ENCODE results near the gene MED14.

MED14 gene

DNA sequence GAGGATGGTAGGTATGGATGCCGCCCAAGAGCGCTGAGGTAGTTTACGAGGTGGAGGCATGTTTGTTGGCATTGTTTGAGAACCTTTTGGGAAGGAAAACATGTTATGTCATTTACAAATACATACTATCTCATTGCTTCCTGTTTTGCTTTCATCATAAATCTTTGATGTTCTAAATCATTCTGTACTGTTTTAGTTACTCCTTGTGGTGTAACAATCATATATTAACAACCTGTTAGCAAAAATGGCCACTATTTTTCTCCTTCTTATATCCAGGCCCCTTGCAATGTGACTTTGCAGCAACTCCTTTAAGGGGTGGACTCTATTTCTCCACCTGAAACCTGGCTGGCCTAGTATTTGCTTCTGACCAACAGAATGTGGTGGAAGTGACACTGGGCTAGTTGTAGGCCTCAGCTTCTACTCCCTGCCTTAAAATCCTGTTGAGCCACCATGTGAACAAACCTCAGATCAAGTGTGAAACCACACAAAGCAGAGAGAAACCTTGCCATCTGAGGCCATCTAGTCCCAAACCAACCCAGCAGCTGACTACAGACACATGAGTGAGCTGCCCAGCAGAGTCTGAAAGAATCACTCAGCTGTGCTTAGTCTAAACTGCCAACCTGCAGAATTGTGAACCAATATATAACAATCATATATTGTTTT is 72.1 kb downstream of the MED14 start:
- no peak for DNase-seq

DNA sequence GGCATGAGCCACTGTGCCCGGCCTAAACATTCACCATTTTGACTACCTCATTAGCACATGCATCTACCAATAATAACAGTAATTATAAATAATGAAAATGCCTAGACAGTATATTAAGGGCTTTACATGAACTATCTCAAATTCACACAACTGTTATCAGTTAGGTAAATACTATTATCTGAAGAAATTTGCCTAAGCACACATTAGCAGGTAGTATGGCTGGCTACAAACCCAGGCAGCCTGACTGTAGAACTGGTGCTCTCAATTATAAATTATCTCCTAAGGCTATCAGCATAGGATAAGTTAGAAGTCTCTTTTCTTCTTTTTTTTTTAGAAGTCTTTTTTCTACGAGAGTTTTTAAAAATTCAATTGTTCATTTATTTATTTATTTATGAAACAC is 73.9 kb downstream of the MED14 start:
- no peak for DNase-seq

DNA sequence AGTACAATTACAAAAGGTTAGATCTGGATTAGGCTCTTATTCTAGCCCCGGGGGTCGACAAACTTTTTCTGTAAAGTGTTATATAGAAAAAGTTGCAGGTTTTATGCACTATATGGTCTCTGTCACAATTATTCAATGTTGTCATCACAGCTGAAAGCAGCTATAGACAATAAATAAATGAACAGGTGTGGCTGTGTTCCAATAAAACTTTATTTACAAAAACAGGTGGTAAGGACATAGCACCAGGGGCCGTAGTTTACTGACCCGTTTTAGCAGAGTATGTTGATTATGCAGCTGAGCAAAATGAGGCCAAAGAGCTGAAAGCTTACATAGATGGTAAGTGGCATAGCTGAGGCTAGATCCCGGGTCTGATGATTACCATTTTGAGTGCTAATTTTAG is 75.0 kb downstream of the MED14 start:
- no peak for DNase-seq

DNA sequence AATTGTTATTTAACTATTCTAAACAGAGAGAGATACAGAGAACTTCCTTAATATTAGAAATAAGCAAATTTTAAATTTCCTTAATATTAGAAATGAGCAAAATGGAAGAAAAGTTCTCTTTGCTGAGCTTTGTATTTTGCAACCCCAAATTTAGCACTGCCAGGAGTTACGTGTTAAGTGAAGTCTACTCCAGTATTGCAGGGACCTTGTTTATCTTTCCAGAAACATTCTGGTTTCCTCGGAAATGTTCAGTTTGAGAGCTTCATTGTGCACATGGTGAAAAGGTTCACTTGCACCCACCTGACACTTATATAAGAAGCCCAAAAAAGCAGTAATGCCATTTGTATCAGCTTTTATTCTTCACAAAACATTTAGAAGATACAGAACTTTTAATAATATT is 81.8 kb downstream of the MED14 start:
- no peak for DNase-seq

DNA sequence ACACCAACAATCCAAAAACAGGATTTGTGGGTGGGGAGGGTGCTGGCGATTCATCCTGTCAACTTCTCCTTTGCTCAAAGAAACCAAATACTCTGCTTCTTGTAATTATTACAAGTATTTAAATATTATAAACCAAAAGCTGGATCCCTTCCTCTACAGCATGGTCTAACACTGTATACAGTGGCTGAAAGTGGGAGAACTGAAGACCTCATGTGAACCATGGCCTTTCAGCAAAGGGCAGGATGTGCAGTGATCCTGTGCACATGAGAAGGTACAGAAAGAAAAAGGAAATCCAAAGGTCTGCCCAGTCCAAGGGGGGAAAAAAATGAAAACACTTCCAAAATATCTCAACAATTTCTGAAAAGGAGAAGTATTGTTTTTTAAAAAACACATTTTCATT is 82.7 kb downstream of the MED14 start:
- DNase-seq = no peak

DNA sequence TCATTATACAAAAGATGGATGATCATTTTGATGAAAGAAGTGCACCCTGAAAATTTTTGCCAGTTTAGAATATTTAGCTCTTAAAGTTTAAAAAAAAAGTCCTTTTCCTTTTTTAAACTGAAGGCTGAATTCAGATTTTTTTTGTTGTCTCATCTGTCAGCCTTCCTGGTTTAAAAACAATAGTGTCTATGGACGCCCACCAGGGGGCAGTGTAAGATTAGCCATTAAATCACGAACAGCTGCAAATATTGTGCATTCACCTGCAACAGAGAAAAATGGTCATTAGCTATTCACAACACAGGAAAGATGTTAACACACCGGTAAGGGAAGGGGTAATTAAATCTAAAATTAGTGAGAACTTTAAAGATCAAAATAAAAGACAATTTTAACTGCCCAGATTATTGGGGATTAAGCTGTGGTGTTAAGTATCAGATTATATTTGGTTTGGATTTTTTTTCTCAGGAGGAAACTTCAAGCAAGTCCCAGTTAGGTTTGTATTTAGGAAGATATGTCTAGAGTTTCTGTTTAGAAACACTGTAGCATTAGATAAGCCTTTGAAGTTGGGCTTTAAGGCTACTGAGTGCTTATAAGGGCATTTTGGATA is 83.6 kb downstream of the MED14 start:
- DNase-seq = peak; percentile 53 to 65

DNA sequence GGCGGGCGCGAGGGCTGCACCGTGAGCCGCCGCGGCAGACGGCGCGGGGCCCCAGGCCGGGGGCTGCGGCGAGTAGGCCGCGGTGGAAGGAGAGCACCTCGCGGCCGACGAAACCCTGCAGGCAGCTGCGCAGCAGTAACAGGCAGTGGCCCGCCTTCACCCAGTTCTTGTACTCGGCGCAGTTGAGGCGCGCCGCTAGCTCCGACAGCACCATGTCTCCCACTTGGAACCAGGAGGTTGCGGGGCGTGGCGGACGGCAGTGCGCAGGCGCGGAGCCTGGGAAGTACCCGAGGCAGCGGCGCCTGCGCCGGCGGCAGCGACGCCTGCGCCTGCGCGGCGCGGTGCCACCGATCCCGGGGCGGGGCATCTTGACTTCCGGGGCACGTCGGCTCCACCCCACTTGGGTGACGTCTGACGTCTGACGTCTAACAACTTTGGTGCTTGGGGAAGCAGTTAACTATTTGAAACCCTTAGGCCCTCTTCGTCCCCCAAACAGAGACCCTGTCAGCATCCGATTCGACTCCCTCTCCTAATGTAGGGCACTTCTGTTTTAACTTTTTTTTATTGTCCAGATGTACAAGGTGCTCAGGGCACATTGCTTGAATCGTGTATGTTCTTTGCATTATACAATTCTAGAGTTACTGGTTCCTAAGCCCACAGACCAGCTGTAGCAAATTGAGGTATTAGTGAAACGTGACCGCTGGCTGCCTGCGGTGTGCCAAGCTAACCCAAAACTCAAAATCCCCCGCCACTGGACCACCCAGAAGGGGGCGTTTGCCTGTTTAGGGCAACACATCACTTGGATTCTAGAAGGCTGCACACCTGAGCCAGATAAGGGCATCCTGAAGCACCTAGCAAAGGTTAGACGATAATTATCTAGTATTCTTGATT is 87.8 kb downstream of the MED14 start, which contains the start of gene CXorf38:
Gene CXorf38, minus strand, starts transcription at position 255 of the 891 bp plus-strand sequence. Its CDS starts 41 bp downstream, at position 214.
- peak; percentile 54 to 90 for DNase-seq

DNA sequence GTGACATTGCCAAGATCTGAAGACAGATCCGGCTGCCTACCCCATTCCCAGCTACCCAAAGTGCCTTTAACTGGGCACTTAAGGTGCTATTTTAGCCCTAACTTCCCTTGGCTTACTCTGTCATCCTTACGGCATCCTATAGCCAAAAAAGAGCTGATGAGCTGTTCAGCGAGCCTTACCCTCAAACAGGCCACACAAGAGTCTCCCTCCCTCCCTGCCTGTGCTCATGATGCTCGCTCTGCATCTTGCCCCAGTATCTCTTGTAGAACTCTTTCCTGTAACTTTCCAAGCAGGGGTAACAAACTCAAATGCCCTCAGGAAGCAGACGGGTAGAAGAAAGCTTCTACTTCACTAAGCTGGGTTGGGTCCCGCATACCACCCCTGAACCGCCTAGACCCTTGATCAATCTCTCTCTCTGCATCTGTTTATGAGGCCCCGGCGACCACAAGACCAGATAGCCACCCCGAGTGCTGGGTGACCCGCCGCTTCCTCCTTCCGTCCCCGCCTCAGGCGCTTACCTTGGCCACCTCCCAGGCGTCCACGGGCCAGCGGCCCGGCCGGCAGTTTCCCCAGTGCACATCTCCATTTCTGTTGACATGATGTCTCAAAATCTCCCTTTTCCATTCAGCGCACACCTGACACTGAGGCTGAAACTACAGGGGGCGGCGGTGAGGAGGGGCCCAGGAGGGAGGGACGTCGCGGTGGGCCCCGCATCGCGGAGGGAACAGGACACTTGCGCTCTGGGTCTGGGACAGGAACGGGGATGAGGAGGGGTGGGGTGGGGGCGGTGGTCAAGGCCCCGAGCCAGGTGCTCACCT is 88.6 kb downstream of the MED14 start:
- no peak for DNase-seq

DNA sequence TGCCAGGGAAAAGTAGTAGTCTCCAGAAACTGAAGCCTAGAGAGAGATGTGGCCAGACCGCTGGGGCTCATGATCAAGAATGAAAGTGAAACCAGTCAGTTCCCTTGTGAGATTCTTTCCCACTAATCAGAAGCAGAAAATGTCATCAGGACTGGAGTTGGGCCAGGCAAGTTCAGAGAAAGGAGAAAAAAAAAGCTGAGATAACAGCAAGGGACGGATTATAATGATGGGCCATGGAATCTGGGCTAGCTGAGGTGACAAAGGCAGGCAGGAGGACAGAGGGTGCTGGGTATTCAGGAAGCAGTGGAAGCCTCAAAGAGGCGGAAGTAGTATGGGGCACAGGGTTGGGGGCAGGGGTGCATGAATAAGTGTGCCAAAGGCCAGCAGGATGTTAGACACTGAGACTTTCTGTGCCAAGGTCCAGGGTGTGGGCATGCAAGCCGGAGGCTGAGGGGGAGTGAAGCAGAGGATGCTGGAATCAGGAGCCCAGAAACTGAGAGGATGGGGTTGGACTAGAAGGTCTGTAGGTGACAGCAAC is 90.5 kb downstream of the MED14 start:
- DNase-seq = no peak

DNA sequence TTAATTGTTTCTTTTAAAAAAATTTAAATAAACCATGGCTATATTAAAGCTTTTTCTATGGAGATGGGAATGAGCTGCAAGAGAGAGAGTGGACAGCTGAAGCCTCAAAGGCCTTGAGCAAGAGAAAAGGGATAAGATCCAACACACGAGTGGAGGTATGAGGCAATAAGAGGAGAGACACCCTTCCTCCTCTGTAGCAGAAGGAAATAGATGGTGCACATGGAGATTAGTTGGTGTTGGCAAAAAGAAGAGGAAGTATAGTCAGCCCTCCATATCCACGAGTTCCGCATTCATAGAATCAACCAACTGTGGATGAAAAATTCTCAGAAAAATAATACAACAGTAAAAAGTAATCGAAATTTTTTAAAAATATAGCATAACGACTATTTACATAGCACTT is 91.2 kb downstream of the MED14 start:
- DNase-seq = no peak

DNA sequence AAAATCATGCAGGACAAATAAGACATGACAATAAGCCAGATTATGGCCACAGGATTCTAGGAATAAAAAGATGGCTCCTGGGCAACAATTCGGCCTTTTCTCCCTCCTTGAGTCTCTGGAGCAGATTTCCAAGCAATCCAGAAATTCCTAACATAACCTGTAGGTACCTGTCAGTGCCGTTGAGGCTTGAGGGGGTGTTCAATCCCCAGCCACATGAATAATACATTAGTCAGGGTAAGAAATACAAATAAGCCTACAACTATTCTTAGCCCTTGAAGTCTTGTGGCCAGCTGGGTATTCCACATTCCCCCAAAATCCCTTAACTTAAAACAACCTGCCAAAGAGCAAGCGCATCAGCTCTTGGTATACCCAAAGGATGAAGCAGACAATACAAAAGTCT is 97.7 kb downstream of the MED14 start:
- DNase-seq = no peak

DNA sequence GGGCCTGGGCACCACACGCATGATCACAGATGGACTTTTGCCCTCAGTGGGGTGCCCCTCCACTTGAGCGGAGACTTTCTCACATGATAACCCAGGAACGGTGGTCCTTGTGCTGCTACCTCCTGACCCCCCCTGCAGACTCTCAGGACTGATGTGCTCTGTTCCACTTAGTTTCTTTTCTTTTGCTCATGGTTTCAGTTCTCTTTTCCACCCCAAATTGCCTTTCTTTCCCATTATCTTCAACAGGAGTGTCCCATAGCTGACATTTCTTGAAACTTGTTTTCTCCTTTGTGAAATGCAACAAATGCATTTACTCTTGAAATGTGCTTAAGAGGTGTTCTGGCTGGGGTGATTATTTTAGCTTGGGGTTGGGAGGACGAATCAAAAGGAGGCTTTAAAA is 103.1 kb downstream of the MED14 start:
- DNase-seq = no peak

DNA sequence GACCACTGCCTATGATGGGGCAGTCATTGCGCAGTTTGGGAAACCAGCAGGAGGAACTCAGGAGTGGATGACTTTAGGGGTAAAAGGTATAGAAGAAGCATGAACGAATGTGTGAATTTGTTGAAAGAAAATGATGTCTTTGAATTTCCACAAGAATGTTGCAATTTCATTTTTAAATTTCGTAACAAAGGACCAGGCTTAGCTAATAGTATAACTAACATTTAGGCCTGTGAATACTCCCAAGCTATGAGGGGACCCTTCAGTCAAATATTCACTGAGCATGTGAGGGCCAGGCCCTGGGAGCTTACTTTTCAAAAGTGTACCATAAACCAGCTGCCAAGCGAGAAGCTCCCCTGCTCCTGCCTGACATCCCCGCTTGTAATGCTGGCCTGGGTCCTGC is 106.8 kb downstream of the MED14 start:
- DNase-seq = no peak

DNA sequence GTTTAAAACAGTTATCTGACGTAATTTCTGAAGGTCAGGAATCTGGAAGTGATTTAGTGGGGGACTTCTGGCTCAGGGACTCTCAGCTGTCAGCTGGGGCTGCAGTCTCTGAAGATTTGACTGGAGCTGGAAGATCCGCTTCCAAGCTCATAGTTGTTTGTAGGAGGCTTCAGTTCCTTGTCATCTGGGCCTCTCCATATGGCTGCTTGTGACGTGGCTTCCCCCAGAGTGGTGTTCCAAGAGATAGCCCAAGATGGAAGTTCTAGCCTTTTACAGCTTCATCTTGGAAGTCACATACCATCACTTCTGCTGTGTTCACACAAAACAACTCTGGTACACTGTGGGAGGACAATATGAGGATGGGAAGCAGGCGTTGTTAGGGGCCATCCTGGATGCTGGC is 110.0 kb downstream of the MED14 start:
- no peak for DNase-seq

DNA sequence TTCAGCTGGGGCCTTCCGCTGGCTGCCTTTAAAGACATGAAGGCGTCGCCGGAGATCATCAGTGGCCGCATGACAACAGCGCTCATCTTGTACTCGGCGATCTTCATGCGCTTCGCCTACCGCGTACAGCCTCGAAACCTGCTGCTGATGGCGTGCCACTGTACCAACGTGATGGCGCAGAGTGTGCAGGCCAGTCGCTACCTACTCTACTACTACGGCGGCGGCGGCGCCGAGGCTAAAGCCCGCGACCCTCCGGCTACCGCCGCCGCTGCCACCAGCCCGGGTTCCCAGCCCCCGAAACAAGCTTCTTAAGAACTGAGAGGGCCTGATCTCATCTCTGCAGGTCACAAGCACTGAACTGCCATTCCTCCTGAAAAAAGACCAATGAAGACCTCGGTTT is 111.7 kb downstream of the MED14 start:
- no peak for DNase-seq

DNA sequence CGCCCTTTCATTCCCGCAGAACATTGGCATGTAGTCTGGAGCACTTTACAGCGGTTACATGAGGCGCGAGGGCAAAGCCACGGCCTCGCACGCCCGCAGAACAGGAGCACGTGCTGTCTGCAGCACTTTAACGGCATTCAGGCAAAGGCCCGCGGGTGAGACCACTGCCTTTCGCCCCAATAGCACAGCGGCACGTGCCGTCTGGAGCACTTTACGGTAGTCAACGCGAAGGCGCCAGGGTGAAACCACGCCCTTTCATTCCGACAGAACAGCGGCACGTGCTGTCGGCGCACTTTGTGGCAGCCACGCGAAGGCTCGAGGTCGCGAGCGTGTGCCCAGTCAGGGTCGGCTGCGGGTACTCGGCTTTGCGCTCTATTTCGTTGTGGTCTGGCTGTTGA is 112.2 kb downstream of the MED14 start, which contains the start of gene MPC1L:
Gene MPC1L, plus strand, starts transcription at position 290 of the 398 bp plus-strand sequence. CDS start 138 bp downstream, outside the sequence.
- DNase-seq = no peak

DNA sequence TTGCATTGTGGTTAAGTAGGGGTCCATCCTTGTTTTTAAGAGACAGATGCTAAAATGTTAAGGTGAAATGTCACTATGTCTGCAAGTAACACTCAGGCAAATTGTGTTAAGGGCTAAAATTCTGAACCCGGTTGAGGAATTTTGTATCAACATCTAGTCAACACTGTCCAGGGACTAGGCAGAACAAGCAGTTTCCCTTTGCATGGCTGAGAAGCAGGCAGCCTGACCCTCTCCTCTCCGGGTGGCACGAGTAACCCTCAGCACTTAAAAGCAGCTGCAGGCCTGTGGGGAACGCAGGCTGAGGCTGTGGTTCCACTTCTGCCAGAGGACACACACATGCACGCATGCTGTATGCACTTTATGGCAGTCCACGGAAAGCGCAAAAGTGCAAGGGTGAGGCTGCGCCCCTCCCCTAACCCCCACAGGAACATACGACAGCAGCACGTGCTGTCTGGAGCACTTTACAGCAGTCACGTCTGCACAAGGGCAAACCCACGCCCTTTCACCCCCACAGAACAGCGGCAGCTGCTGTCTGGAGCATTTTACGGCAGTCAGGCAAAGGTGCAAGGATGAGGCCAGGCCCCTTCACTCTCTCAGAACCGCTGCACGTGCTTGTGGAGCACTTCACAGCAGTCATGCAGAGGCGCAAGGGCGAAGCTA is 112.7 kb downstream of the MED14 start:
- no peak for DNase-seq

DNA sequence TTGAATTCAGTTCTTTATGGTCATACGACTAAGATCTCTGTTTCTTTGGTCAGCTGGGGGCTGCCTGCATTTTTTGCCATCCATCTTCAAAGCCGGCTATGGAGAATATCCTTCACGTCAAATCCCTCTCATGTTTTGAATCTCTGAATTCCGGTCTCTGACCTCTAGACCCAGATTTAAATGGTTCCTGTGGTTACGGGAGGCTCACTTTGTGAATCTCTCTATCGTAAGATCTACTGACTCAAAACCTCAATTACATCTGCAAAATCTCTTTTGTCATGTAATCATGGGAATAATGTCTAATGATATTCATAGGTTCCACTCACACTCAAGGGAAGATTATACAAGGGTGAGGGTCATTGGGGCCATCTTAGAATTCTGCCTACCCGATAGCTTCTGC is 117.8 kb downstream of the MED14 start:
- no peak for DNase-seq

DNA sequence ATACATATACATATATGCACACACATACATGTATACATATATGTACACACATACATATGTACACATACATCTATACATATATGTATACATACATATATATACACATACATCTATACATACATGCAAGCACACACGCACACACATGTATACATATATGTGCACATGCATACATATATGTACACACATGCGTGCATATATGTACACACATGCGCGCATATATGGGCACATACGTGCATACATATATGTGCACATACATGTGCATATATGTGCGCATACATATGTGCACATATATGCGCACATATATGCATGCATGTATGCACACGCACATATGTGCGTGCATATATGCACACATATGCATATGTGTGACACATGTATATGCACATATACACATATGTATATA is 119.4 kb downstream of the MED14 start:
- no peak for DNase-seq

DNA sequence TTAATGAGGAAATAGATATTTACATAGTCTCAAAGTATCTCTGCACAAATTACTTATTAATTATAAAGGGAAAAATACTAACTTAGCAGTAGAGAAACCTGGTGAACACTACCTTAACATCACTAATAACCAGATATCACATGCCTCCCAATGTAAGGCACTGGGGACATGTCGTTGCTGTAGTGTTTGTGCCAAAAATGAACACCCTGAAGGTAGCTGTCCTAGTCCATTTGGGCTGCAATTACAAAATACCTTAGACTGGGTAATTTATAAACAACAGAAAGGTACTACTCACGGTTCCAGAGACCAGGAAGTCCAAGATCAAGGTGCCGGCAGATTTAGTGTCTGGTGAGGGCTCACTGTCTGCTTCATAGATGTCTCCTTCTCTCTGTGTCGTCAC is 122.8 kb downstream of the MED14 start:
- no peak for DNase-seq

DNA sequence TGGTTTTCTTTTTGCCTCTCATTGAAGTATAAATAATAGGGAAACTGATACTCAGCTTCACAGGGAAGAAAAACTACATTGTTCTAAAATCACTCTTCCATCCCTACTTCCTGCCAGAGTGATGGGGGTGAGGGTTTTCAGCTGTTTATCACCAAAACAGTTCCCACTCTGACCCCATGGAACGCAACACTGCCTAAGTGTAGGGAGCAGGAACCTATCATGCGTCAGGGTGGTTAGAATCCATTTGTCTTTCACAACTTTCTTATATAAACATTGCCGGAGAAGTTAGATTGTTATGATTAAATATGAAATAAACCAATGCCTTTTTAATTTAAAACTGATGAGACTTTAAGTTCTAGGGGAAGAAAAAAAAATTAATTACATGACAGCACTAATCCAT is 128.0 kb downstream of the MED14 start:
- no peak for DNase-seq

DNA sequence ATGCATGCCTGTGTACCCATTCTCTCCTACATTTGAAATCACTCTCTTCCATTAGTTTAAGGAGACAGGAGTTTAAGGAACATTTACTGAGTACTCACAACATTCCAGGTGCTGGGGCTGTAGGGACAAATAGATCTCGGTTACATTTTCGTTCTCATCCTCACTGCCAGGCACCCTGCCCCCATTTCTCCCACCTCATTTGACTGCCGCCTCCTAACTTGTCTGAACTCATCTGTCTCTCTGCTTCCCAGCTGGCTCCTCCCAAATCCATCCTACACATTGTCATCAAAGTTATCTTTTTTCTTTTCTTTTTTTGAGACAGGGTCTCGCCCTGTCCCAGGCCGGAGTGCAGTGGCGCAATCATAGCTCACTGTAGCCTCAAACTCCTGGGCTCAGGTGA is 131.9 kb downstream of the MED14 start:
- DNase-seq = no peak

All from NCI-H446 (cell line).